Fibroblast of lung (primary cell): Measurements from ENCODE around the gene GPR62.

Experiments used
- EZH2 ChIP-seq: IDR thresholded peaks from 2 replicates; pipeline ENCODE4 v1.5.1; 2012; ENCODE audit warnings: low read length, control low read depth, mild to moderate bottlenecking; ENCODE audit errors: missing control alignments
- TF ChIP-seq, protein P1 (sequence below), 2 donors: IDR thresholded peaks in 1 of 2; conservative IDR thresholded peaks in 1 of 2; 1 replicate in 1 of 2; 2 replicates in 1 of 2; pipeline ENCODE4 v1.5.1; 2011 to 2012; ENCODE audit warnings: low read length in 2 of 2, control low read depth in 1 of 2, inconsistent platforms in 1 of 2, low read depth in 1 of 2, mild to moderate bottlenecking in 1 of 2

DNA sequence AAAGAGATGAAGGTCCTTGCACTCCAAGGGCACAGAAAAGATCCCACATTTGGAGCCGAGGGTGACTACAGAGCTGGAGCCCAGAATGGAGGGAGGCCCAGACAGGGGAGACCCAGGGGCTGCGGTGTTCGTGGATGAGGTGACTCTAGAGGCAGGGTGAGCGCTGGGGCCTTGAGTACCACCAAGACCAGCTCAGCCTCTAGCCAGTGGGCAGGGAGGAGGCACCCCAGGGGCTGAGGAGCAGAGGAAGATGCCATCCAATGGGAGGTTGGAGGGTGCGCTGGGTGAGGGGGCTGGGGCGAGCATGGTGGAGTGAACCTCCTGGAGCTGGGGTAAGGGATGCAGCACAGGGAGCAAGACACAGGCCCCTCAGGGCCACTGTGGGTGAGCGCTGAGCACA is 26.7 kb upstream of the GPR62 start:
- TF ChIP-seq, protein P1, sequence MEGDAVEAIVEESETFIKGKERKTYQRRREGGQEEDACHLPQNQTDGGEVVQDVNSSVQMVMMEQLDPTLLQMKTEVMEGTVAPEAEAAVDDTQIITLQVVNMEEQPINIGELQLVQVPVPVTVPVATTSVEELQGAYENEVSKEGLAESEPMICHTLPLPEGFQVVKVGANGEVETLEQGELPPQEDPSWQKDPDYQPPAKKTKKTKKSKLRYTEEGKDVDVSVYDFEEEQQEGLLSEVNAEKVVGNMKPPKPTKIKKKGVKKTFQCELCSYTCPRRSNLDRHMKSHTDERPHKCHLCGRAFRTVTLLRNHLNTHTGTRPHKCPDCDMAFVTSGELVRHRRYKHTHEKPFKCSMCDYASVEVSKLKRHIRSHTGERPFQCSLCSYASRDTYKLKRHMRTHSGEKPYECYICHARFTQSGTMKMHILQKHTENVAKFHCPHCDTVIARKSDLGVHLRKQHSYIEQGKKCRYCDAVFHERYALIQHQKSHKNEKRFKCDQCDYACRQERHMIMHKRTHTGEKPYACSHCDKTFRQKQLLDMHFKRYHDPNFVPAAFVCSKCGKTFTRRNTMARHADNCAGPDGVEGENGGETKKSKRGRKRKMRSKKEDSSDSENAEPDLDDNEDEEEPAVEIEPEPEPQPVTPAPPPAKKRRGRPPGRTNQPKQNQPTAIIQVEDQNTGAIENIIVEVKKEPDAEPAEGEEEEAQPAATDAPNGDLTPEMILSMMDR (conservative IDR thresholded peaks at IDR 0.05 in 1 of 2, IDR thresholded peaks at IDR 0.05 in 1 of 2; ENCODE audit: low read depth in 1 of 2, low read length in 2 of 2): no peak
- TF ChIP-seq EZH2: no peak
